ENCODE data around the gene ELK3.

Gene ELK3

DNA sequence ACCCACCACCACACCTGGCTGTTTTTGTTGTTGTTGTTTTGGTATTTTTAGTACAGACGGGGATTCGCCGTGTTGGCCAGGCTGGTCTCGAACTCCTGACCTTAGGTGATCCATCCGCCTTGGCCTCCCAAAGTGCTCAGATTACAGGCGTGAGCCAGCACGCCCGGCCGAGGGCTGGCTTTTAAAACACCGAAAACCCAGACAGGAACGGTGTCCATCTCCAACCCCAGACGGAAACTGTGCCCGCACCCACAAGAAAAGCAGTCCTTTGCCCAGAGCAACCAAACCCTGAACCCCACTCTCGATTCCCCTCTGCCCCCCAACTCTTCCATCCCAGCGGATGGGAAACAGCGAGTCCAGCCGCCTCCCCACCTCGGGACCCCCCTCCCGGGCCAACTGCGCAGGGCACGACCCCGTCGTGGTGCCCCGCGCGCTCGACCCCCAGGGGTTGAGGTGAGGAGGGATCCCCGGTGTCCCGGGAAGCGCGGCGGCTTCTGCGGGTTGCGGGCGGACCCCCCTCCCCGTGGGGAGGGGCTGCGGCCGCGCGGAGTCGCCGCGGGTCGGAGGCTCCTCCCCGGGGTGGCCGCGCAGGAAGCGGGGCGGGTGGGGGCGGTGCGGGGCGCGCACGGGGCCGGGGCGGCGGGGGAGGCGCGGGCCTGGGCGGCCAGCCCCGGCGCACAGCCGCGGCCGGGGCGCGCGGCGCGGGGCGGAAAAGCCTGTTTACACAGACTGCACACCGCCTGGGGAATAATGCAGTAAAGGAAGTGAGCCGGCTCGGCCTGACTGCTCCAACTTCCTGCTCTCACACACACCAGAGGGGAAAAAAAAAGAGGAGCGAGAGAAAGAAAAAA, at the start of gene ELK3:
Gene ELK3, plus strand, starts transcription at position 651 of the 851 bp plus-strand sequence.
- DNase-seq, result peak; percentile 60

DNA sequence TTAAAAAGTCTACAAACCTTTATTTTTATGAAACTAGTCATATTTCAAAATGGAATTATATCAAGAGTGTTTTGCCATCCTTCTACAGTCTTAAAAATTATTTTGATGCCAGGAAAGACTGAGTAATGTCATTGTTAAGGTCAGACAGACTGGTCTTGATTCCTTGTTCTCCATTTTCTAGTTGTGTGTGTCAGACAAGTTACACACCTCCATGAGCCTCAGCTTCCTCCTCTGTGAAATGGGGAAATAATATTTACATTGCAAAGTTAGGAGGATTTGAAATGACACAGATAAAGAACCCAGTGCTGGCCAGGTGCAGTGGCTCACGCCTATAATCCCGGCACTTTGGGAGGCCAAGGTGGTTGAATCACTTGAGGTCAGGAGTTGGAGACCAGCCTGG, 47.4 kb upstream of the ELK3 start:
- no peak for DNase-seq

DNA sequence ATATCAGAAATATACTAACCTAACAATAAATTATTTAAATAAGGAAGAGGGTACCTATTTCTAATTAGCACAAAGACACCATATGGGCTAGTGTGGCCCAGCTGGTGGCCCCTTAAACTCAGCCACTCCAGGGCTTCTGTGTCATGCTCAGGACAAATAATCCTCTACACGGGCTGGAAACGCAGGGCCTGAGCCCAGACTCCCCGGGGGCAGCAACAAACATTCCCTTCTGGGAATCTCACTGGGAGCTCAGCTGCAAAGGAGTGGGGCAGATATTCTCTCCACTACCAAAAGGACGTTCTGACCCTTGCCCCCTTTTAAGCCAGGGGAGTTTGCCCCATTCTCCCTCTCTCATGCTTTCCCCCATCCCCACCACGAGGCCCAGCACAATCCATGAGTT, 43.7 kb upstream of the ELK3 start:
- DNase-seq, result no peak

DNA sequence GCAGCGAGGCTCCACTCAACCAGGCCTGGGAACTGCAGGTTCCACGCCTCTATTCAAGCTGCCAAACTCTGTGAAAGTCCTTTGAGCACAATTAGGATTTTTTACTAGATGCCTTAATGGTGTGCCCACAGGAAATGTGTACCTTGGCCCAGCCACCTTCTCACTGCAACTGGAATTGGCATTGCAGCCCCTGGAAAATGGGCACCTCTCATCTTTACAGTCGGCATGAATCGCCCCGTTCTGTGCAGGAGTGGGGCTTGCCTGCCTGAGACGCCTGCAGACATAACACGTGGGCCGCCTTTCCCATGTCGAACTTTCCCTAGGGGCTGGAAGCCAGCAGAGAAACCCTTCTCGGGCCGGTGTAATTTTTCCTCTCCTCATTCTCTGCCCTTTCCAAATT, 42.0 kb upstream of the ELK3 start:
- DNase-seq, result no peak

DNA sequence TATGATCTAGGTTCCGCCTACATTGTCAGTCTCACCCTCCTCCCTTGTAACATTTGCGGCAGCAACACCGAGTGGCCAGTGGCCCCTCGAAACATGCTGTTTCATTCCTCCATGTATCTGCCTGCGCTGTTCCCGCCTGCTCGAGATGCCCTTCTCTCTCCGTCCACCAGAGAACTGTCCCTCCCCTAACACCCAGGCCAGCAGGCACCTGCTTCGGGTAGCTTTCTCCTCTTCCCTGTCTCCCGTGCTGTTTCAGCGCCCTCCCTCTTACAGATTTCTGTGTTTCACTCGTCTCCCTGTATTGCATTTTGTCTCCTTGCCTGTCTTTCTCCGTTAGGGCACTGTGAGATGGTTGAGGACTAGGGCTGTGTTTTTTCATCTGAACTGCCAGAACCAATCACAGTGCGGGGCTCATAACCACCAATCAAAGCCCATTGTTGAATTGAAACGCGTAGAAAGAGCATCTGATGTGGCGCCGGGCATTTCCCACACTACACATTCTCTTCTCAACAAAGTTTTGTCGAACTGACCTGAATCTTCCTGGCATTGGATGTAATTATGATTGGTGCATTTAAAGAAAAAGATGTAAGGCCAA, 40.9 kb upstream of the ELK3 start:
- DNase-seq, result no peak

DNA sequence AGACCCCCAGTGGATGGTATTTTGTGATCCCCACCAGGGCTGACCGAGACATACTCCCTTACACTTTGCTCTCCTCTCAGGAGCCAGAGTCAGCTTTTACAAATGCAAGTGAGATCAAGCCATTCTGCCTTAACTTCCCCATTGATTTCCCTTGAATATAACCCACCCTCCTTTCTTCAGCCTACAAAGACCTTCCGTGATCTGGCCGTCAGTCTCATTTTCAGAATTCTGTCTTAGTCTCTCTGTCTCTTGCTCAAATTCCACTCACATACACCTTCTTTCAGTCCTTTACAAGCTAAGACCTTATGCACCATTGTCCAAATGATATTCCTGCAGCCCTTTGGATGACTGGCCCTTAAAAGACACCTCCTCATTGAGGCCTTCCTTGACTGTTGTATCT, 39.0 kb upstream of the ELK3 start:
- DNase-seq, result no peak

DNA sequence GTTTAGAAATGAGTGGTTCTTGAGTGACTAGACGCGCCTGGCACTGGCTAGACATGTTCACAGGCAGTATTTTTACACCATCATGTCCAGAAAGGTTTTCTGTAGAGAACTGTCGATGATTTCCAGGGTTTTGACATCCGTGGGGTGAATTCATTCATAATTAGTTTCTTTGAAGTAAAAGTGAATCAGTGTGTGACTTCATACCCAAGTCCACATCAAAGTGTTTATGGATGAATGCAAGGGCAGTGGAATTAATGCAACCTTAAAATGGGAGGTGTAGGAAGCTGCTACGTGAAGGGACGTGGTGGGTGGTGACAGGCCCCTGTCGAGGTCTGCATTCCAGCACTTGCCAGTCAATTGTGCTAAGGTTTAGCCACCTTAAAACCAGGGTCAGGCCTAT, 38.4 kb upstream of the ELK3 start:
- no peak for DNase-seq

DNA sequence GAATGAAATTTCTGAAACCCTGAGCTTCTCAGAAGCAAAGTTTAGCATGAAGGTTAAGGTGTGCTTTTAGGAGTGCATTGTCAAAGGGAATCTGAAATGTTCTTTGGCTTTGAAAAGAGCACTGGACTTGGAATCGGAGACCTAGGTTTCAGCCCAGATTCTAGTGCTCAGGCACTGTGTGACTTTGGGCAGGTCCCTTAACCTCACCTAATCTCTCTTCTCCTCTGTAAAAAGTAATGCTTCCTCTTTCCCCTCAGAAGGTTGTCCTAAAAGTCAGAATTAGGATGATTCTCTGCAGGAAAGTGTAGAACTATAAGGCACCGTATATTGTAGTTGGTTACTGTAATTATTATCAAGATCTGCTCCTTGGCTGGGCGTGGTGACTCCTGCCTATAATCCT, 38.0 kb upstream of the ELK3 start:
- DNase-seq, result no peak

DNA sequence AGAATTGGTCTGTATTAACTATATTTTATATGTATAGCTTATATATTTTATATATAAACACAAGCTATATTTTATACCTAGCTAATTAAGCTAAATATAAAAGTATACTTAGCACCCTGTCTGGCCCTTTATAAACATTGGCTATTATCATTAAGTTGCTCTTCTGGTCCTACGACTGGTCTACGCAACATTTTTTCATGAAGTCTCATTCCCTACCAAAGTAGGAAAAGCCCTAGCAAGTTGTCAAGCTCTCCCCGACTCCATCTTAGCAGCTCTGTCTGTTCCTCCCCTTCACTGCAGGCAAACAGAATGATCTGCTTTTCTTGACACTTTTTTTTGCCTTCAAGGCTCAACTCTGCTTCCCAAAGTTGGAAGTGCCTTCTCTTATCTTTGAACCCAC, 36.7 kb upstream of the ELK3 start:
- no peak for DNase-seq

DNA sequence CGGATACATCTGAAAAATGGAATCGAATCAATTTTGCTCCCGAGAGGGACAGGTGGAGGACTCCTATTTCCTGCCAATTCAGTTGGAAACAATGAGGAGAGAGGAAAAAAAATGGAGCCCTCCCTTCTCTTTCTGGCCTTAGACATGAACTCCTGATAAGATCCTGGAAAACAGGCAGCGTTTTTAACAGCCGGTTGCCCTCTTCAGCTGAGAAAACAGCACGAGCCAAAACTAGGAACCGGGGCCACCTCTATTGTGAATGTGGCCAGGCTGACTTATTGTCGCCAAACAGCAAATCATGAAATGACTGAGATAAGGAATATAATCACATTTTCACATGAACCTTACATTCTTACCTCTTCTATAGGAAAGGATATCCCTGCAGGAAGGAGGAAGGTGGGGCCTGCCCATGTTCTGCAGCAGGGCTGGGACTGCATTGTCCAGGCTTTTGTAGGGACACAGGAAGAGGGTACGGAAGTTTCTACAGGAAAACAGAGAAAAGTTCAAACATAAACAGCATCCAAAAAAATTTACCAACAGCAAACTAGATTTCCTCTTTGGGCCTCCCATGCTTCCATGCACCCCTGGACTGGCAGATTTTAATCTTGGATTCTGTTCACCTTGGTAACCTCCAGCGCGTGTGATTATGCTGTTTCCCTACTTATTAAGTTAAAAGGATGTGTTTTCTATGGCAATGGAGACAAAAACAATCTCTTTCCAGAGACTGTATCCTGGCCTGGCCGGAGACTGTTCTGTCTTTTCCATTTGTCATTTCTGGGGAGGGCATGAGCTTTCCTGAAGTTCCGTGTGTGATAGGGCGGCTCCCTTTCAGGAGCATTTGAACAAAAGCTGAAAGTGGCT, 29.0 kb upstream of the ELK3 start:
- no peak for DNase-seq

DNA sequence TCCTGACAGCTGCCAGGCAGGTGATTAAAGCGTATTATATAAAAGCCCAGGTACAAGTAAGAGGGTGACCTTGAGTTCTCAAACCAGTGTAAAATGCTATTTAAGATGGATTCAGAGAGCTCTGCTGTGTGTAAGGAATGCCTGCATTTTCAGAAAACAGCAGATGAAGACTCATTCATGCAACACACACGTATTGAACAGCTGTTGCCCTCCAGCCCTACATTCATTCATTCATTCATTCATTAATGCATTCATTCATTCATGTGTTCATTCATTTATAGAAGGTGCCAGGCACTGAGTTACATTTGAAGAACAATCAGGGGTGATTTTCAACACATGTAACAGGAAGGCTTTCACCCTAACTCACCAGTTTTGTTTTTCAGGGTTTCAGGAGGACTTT, 27.4 kb upstream of the ELK3 start:
- no peak for DNase-seq

DNA sequence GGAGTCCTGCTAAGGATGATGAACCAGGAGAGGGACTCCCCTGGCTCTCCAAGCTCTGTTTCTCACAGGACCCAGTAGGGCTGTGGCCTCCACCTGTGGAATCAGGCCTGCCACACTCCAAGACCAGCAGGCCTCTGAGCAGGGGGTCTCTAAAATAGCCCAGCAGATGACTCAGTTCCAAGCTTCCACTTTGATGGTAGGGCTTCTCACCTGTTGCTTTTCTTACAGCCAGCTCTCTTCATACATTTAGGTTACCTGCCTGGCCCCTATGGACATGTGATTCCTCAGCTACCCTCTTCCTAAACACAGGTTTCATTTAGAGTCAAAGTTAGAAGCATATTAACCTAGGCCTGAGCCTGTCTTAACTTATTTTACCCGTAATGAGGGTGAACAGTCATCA, 26.7 kb upstream of the ELK3 start:
- DNase-seq, result no peak

DNA sequence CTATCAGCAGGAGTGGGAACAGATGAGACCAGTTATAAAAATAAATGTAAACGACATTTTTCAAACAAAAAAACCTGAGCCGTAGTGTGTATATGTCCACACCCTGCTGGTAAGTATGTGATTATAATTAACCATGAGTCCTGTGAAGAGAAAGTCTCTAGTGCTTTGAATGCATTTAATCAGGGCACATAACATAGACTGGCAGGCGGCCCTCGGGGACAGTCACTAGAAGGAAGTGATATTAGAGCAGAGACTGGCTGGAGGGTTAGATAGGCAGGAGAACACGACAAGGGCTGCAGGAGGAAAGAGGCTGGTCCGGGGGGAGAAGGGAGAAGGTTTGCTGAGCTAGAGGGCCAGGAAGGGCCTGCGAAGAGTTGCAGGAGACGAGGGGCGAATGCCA, 23.8 kb upstream of the ELK3 start:
- DNase-seq, result no peak

DNA sequence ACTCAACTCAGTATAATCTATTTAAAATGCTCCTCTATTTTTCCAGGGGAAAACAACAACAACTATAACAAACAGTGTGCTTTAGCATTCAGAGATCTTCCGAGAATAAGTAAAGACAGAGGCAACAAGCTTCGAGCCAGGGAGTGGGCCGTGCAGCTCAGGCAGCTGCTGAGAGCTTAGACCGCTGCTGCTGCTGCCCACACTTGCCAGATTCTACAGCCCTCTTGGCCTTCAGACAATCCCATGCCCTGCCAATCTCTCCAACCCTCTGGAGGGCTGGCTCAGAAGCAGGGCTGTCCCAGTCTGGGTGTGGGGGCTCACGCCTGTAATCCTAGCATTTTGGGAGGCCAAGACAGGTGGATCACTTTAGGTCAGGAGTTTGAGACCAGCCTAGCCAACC, 23.4 kb upstream of the ELK3 start:
- no peak for DNase-seq

DNA sequence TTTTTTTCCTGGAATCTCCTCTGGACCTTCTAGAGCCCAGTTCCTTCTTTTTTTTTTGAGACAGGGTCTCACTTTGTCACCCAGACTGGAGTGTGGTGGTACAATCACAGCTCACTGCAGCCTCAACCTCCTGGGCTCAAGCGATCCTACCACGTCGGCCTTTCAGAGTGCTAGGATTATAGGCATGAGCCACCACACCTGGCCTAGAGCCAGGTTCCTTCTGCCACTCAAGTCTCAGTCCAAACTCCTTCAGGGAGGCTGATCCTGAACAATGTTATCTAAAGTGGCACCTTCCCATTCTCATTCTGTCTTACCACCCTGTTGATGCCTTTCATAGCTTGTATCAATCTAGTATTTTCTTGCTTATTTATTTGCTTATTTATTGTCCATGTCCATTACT, 22.3 kb upstream of the ELK3 start:
- no peak for DNase-seq

DNA sequence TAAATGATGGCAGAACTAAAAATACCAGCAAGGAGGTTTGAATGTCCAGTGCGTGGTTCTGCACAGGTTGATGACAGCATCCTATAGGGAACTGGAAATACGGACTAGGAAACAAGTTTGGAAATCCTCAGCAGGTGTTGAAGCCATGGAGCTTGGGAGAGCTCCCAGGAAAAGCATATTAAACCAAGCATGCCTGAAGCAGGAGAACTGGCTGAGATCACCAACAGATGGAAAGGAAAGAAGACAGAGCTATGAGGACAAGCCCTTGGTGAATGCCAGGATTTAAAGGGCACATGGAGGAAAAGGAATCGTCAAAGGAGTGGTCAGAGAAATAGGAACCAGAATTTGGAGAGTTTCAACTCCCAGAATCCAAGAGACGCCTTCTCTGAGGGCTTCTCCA, 21.2 kb upstream of the ELK3 start:
- DNase-seq, result no peak

DNA sequence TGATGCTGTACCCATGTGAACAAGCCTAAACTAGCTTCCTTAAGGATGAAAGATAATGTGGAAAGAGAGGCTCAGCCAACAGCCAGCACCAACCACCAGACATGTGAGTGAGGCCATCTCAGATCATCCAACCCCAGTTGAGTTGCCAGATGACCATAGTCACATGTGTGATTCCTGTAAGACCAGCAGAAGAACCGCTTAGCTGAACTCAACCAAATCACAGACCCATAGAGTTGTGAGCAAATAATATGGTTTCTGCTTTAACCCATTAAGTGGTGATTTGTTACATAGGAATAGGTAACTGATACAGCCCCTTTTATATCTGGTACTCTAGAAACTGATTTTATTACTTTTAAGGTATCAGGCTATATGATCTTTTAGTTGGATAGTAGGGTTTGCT, 17.6 kb upstream of the ELK3 start:
- DNase-seq, result no peak

DNA sequence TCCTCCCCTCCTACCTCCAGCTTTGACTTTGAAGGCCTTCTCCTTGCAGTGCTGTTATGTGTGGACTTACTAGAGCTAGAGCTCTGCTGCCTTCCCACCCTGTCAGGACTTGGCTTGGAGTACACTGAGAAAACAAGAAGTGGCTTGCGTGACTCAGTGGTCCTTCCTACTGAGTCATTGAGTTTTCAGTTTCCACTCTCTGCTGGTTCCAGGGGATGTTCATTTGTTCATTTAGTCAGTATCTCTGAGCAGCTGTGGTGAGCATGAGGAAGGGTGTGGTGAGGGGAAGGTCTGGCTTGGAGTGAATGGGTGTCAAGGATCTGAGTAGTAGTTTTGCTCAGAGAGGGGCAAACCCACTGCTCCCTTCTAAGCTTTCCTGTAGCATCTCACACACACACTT, 17.2 kb upstream of the ELK3 start:
- DNase-seq, result peak; percentile 77

DNA sequence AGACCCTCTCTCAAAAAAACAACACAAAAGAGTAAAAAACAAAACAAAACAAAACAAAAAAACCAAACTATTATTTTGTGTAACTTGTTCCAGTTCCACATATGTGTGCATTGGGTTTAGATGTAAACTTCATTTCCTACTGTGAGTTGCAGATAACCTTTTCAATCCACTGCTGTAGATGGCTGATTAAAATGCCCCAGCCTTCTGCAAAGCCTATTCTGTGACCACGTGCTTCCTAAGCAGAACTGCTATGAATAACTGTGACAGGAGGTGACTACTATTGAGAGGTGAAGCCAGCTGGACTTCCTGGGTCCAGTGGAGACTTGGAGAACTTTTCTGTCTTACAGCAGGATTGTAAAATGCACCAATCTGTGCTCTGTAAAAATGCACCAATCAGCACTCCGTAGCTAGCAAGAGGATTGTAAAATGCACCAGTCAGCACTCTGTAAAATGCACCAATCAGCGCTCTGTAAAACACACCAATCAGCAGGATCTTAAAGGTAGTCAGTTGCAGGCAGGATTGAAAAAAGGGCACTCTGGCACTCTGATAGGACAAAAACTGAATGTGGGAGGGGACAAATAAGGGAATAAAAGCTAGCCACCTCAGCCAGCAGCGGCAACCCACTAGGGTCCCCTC, 10.3 kb upstream of the ELK3 start:
- DNase-seq, result no peak

DNA sequence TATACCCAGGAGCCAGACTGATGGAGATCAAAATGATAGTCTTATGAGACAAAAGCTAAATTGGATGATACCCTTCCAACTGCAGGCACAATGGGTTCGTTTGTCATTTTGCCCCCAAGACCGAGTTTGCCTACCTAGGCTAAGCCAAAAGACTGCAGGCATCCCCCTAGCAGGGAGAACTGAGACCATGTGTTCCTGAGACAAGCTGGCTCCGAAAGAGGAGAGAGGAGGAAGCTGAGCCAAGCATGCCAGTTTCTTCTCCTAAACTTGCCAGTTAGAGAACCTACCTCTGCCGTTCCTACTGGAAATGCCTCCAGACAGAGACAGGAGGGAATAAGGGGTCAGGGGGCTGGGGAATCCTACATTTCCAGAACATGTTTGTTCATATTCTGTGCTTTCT, 8.3 kb upstream of the ELK3 start:
- no peak for DNase-seq

DNA sequence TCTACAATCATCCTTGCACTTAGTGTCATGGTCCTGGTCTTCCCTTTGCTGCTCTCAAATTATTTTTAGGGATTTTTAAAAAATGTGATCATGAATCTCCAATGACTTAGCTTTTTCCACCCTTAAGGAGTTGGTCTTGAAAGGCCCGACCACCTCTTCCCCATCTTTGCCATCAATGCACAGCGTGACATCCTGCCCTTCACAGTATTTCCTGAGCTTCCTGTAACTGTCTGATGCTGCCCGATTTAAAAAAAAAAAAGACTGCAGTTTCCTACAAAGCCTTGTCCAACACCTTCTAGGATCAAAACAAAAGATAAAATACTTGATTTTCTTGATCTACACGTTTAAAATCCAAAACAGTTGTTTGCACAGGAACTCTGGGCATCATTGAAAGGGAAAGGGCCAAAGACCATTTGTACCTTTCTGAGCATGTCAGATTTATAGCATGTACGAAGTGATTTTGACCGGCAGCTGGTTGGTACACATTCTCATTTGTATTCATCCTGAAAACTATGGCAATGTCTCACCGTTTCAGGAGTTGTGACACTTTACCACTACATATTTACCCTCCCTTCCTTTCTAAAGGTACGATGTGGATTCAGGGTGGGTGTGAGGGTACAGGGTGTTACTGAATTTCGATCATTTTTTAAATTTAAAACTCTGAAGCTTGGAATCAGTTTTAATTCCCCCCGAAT, 7.4 kb upstream of the ELK3 start:
- no peak for DNase-seq

DNA sequence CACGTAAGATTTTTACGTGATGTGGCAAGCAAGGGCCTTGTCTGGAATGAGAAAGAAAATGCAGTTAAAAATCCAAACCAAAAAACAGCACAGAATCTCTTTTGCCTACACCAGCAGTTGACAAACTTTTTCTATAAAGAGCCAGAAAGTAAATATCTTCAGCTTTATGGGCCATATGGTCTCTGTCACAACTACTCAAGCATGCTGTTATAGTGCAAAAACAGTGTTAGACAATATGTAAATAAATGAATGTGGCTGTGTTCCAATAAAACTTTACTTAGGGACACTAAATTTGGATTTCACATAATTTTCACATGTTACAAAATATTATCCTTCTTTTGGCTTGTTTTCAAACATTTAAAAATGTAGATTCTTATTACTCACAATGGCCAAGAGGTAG, 6.2 kb upstream of the ELK3 start:
- DNase-seq, result no peak

DNA sequence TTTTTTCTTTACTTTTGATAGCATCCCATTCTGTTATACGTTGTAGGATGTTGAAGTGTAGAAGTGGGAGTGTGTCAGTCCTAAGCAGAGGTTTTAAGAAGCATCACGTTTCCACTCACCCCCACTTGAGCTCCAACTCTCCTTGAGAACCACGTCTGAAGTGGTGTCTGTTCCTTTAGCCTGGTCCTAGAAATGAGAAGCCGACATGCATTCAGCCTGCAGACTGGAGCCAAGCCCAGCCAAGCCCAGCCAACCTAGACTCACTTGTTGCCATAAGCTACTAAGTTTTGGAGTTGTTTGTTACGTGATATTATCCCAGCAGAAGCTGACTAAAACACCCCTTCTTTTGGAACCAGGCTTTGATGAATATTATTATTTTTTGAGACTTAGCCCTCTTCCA, 4.4 kb upstream of the ELK3 start:
- no peak for DNase-seq
